Measurements from ENCODE around the gene TYR.
"Not testable (repeated sequence)": the region's sequence is repeated elsewhere in the genome, so short reads cannot be mapped to it uniquely, and the experiment has no call there.

The TYR gene

DNA sequence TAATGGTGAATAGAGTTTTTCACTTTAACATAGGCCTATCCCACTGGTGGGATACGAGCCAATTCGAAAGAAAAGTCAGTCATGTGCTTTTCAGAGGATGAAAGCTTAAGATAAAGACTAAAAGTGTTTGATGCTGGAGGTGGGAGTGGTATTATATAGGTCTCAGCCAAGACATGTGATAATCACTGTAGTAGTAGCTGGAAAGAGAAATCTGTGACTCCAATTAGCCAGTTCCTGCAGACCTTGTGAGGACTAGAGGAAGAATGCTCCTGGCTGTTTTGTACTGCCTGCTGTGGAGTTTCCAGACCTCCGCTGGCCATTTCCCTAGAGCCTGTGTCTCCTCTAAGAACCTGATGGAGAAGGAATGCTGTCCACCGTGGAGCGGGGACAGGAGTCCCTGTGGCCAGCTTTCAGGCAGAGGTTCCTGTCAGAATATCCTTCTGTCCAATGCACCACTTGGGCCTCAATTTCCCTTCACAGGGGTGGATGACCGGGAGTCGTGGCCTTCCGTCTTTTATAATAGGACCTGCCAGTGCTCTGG lies at the start of gene TYR:
TSS of gene TYR (plus strand) at position 185 of the 541 bp plus-strand sequence. CDS start at position 264, 79 bp downstream.
- no peak for DNase-seq

DNA sequence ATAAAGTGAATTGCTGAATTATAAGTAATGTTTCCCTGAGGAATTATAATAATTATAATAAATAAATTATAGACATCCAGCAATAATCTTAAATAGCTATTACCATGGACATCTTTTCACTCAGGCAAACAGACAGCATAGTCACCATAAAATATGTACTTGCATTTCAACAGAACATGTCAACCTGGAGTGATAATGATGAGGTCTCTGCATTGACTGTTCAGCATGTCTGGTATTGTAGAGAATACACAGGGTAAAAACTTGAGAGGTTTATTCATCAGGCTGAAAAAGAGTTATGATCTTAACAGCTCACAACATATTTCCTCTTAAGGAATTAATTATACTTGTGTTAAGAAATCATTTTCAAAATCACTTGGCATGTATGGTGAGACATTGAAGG lies 41.1 kb upstream of the TYR start:
- no peak for DNase-seq

GRCh38 chr11:89147229-89147628 lies 30.4 kb upstream of the TYR start:
- DNase-seq: no peak

GRCh38 chr11:89159974-89160373 lies 17.7 kb upstream of the TYR start:
- no peak for DNase-seq

- no peak for DNase-seq
These were observed 15.7 kb upstream of the TYR start for GRCh38 chr11:89161949-89162348.

DNA sequence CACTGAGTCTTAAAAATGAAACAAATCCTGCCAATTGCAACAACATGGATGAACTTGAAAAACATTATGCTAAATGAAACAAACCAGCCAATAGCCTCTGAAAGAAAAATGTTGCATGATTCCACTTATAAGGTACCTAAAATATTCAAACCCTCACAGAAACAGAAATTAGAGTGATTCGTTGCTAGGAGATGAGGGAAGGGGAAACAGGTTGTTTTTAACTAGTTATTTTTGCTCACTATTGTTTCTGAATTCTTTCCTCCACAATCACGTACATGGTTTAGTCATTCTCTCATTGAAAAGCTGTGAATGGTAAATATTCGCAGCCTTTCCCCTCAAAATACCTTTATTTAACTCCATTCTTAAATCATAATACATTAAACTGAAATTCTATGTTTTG lies 14.0 kb upstream of the TYR start:
- no peak for DNase-seq

GRCh38 chr11:89168396-89168795 lies 9.3 kb upstream of the TYR start:
- no peak for DNase-seq

- DNase-seq: no peak
These were observed 1.9 kb upstream of the TYR start for GRCh38 chr11:89175796-89176195.

DNA sequence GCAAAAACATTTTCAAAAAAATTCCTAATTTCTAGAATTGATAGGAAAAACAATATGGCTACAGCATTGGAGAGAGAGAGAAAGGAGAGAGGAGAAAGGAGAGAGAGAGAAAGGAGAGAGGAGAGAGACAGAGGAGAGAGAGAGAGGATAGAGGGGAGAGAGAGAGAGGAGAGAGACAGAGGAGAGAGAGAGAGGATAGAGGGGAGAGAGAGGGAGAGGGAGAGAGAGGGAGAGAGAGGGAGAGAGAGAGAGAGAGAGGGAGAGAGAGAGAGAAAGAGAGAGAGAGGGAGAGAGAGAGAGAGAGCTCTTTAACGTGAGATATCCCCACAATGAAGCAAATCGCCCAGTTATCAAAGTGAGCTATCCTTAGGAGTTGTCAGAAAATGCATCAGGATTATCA lies 737 bp upstream of the TYR start:
- no peak for DNase-seq

DNA sequence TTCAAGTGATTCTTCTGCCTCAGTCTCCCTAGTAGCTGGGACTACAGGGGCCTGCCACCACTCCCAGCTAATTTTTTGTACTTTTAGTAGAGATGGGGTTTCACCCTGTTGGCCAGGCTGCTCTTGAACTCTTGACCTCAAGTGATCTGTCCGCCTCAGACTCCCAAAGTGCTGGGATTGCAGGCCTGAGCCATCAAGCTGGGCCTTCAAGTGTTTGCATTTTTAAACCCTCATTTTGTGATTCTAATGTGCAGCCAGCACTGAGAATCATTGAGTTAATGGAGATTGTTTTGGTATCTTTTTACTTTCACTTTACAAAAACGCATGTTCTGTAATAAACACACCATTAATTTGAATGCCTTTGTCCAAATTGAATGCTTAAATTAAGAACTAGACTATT lies 3.4 kb downstream of the TYR start:
- no peak for DNase-seq

GRCh38 chr11:89182773-89183518 lies 5.3 kb downstream of the TYR start:
- no peak for DNase-seq

DNA sequence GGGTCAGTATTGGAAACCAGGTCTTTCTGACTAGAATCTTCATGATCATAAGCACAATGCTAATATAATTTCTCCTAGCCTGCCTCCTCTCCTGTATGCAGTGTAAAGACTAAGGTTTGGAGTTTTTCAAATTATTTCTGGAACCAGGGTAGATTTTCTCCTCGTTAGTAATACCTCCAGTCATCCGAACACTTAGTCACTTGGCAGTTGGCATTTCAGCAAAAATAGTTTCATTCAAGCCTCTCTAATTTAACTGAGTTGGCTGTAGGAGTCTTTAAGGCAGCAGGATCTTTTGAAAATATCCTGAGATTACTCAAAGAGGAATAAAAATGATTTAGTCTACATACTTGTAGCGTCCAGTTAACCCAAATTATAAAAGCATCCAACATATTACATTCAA lies 6.3 kb downstream of the TYR start:
- DNase-seq: no peak

- DNase-seq: no peak
These were observed 12.1 kb downstream of the TYR start for GRCh38 chr11:89189776-89190175.

DNA sequence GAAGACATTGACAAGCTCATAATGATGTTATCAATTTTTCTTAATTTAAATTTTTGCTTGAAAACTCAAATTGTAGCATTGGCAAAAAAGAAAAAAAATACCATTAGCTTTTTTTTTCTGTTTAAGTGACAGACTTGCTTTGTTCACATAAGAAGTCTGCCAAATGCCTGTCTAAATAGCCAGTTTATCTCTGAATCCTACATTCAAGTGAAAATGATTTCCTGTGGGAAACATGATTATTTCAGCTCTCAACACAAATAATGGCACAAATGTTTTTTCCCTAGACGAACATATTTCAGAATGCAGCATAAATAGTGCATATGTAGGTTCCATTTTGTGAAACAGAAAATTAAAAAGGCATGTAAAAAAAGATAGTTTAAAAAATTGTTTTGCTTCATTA lies 23.5 kb downstream of the TYR start:
- DNase-seq: no peak

GRCh38 chr11:89203814-89204213 lies 26.1 kb downstream of the TYR start:
- DNase-seq: no peak

GRCh38 chr11:89205378-89205777 lies 27.7 kb downstream of the TYR start:
- DNase-seq: no peak

GRCh38 chr11:89220684-89221339 lies 43.1 kb downstream of the TYR start:
- DNase-seq: no peak

DNA sequence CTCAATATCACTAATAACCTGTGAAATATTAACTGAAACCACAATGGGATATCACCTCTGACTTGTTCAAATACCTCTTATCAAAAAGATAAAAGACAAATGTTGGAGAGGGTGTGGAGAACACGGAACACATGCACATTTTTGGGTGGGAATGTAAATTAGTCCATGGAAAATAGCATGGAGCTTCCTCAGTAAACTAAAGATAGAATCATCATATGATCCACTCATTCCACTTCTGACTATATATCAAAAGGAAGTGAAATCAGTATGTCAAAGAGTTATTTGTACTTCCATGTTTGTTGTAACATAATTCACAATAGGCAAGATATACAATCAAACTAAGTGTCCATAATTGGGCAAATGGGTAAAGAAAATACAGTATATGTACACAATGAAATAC lies 57.4 kb downstream of the TYR start:
- DNase-seq: no peak

- DNase-seq: no peak
These were observed 58.3 kb downstream of the TYR start for GRCh38 chr11:89235976-89236375.

GRCh38 chr11:89247007-89247406 lies 69.3 kb downstream of the TYR start:
- not testable (repeated sequence) for DNase-seq

- DNase-seq: no peak
These were observed 71.5 kb downstream of the TYR start for GRCh38 chr11:89249196-89249595.

- DNase-seq: not testable (repeated sequence)
These were observed 83.8 kb downstream of the TYR start for GRCh38 chr11:89261483-89261882.

GRCh38 chr11:89267660-89268302 lies 90.1 kb downstream of the TYR start:
- DNase-seq: no peak

- not testable (repeated sequence) for DNase-seq
These were observed 94.9 kb downstream of the TYR start for GRCh38 chr11:89272540-89273088.

Data from activated T-cell treated with anti-CD3 and anti-CD28 coated beads for 4 hours (primary cell).